Endothelial cell of umbilical vein (primary cell): ENCODE data around the gene SMIM14. TPM values are rescaled to one million over a fixed set of nuclear protein-coding genes. Genes with fewer than 3 reads are reported as not detected.

Experiments
- BruUV-seq: library from RNA; stranded (reverse); fragments of 400-500 nt; replicated peaks from 2 replicates; lab custom pipeline; 2021; lab: Mats Ljungman, UMichigan
- CTCF ChIA-PET: fragments of 300-600, 350-600 bp; sonication (Branson Sonifier 250); formaldehyde crosslinking; loops from one replicate; lab custom pipeline; 2021; ENCODE audit warnings: antibody characterized with exemption, inconsistent platforms; lab: Charles Lee
- POLR2A ChIA-PET: fragments of 300-600, 350-600 bp; sonication (Branson Sonifier 250); formaldehyde crosslinking; loops from one replicate; lab custom pipeline; 2021; ENCODE audit warnings: antibody characterized with exemption, inconsistent platforms; lab: Charles Lee
- DNase-seq: peaks from one replicate; pipeline ENCODE4 v3.0.0-alpha.2; 2011; ENCODE audit warnings: low read depth, low spot score
- FAIRE-seq: peaks from 2 replicates; lab custom pipeline; 2011; peaks lifted over from hg19 to GRCh38; lab: Jason Lieb, UNC
- H2AFZ ChIP-seq: 2 replicates; pipeline ENCODE4 v1.6.0; 2012; ENCODE audit warnings: low read depth, low read length, control low read depth, inconsistent platforms
- H3K27ac ChIP-seq: 2 replicates; pipeline ENCODE4 v1.5.1; 2011; ENCODE audit warnings: low read depth, mild to moderate bottlenecking, control low read depth, low read length, moderate library complexity; ENCODE audit not compliant: insufficient read depth
- H3K27me3 ChIP-seq, 2 experiments: 2 replicates each; pipeline versions ENCODE4 v1.6.0 to v1.6.1; 2011; ENCODE audit warnings: low read length in 2 of 2, mixed read lengths in 1 of 2; ENCODE audit not compliant: control insufficient read depth in 2 of 2, insufficient read depth in 2 of 2
- H3K36me3 ChIP-seq, 2 experiments: 2 replicates in 1 of 2; 3 replicates in 1 of 2; pipeline ENCODE4 v1.5.1; 2011; ENCODE audit warnings: low read length in 2 of 2, mild to moderate bottlenecking in 1 of 2, moderate library complexity in 1 of 2; ENCODE audit not compliant: control insufficient read depth in 2 of 2, insufficient read depth in 2 of 2; ENCODE audit errors: extremely low read depth in 1 of 2
- H3K4me1 ChIP-seq: 3 replicates; pipeline ENCODE4 v1.5.1; 2011; ENCODE audit warnings: mild to moderate bottlenecking, low read length; ENCODE audit not compliant: control insufficient read depth, insufficient read depth; ENCODE audit errors: extremely low read depth
- H3K4me2 ChIP-seq: 2 replicates; pipeline ENCODE4 v1.6.1; 2011; ENCODE audit warnings: low read length, control low read depth, mixed read lengths; ENCODE audit not compliant: insufficient read depth
- H3K4me3 ChIP-seq, 3 experiments: fragments of 200-600 bp in 1 of 3; sonication (generic), shearing (Covaris generic) in 1 of 3; replicated peaks in 1 of 3; 2 replicates each; pipeline ENCODE4 v1.5.1; 2011 to 2016; ENCODE audit warnings: control low read depth in 3 of 3, low read length in 3 of 3, mild to moderate bottlenecking in 2 of 3, inconsistent platforms in 1 of 3, low read depth in 1 of 3, moderate library complexity in 1 of 3; ENCODE audit not compliant: insufficient read depth in 1 of 3
- H3K79me2 ChIP-seq: 2 replicates; pipeline ENCODE4 v1.6.0; 2012; ENCODE audit warnings: low read length, inconsistent platforms; ENCODE audit not compliant: control insufficient read depth, insufficient read depth
- H3K9ac ChIP-seq: replicated peaks from 2 replicates; pipeline ENCODE3; 2011; ENCODE audit warnings: low read length, control low read depth; ENCODE audit not compliant: insufficient read depth; ENCODE audit errors: extremely low read depth
- H3K9me1 ChIP-seq: replicated peaks from 3 replicates; pipeline ENCODE4 v1.6.0; 2011; ENCODE audit warnings: mild to moderate bottlenecking, low read length; ENCODE audit not compliant: control insufficient read depth, insufficient read depth; ENCODE audit errors: extremely low read depth
- H3K9me3 ChIP-seq: replicated peaks from 2 replicates; pipeline ENCODE4 v1.5.1; 2012; ENCODE audit warnings: low read length, inconsistent platforms; ENCODE audit not compliant: control insufficient read depth, insufficient read depth
- H4K20me1 ChIP-seq: replicated peaks from 2 replicates; pipeline ENCODE3; 2011; ENCODE audit warnings: mild to moderate bottlenecking, low read length; ENCODE audit not compliant: control insufficient read depth, insufficient read depth; ENCODE audit errors: extremely low read depth
- CTCF ChIP-seq, 2 donors: IDR thresholded peaks; 1 replicate in 1 of 2; 2 replicates in 1 of 2; pipeline ENCODE4 v1.5.1; 2011; ENCODE audit warnings: low read length in 2 of 2, mild to moderate bottlenecking in 2 of 2, moderate library complexity in 2 of 2, control low read depth in 1 of 2, inconsistent platforms in 1 of 2, low read depth in 1 of 2; ENCODE audit not compliant: insufficient read depth in 1 of 2; ENCODE audit errors: extremely low read depth in 1 of 2
- EZH2 ChIP-seq: IDR thresholded peaks from 2 replicates; pipeline ENCODE4 v1.6.1; 2012; ENCODE audit warnings: borderline replicate concordance, low read depth, mild to moderate bottlenecking, moderate library complexity, low read length, inconsistent platforms; ENCODE audit not compliant: severe bottlenecking
- FOS ChIP-seq: IDR thresholded peaks from 2 replicates; pipeline ENCODE4 v1.6.1; 2011; ENCODE audit warnings: mild to moderate bottlenecking, low read length, moderate library complexity, borderline replicate concordance; ENCODE audit not compliant: insufficient read depth
- GATA2 ChIP-seq: IDR thresholded peaks from 2 replicates; pipeline ENCODE4 v1.7.0; 2011; ENCODE audit warnings: low read depth, mild to moderate bottlenecking, moderate library complexity, mixed read lengths, low read length; ENCODE audit not compliant: insufficient read length, insufficient read depth
- JUN ChIP-seq: IDR thresholded peaks from 2 replicates; pipeline ENCODE4 v1.6.1; 2011; ENCODE audit warnings: borderline replicate concordance, low read depth; ENCODE audit not compliant: insufficient read length, insufficient read depth
- MAX ChIP-seq: IDR thresholded peaks from 2 replicates; pipeline ENCODE4 v1.6.1; 2011; ENCODE audit not compliant: insufficient read depth, insufficient read length
- MYC ChIP-seq: IDR thresholded peaks from one replicate; pipeline ENCODE4 v1.6.1; 2011; ENCODE audit warnings: mild to moderate bottlenecking, low read depth, low read length
- POLR2A ChIP-seq: IDR thresholded peaks from 2 replicates; pipeline ENCODE4 v1.6.1; 2012; ENCODE audit warnings: low read depth, mild to moderate bottlenecking, control low read depth, low read length
- POLR2AphosphoS5 ChIP-seq: IDR thresholded peaks from 2 replicates; pipeline ENCODE4 v1.6.1; 2012; ENCODE audit warnings: low read depth, mild to moderate bottlenecking, control low read depth, low read length, moderate library complexity; ENCODE audit not compliant: insufficient read depth
- dilution Hi-C: fragments of 300-500 bp; cut with MboI; formaldehyde crosslinking; loops from one replicate; pipeline ENCODE4 v1.15.0; 2019; ENCODE audit warnings: low sequenced_read_pairs; ENCODE audit not compliant: extremely low pct_ligation_motif_present
- intact Hi-C: fragments of 100-400 bp; cut with micrococcal nuclease; formaldehyde crosslinking; loops from one replicate; pipeline ENCODE4 v1.10.0; 2022
- polyA plus RNA-seq, 4 experiments: library from polyadenylated mRNA; depleted of rRNA in 3 of 4; stranded (reverse) in 3 of 4; unstranded in 1 of 4; fragments of >200 nt; gene quantifications; 2 replicates each; pipeline versions ENCODE4 v1.2.1 to v1.2.3, GENCODE V29; 2011 to 2012; ENCODE audit warnings: missing spikeins in 1 of 4
- total RNA-seq: library from RNA; stranded (reverse); gene quantifications from 2 replicates; pipeline ENCODE4 v1.2.3, GENCODE V29; 2021

SMIM14 gene
- total and polyA plus RNA-seq, 2 donors (not counting 3 experiments of a cell fraction or from before 2014, with no cell fraction given): 12.3 to 15.4 TPM

GRCh38 chr4:39525822-39526690, 112.6 kb downstream of the SMIM14 start:
- dilution Hi-C loops (no loop called here), intact Hi-C loops (loop anchor here (2.0 to 10.0 kb wide), 4 partner anchors 96 to 791 kb away; partner anchors contain the start of gene UBE2K)
- CTCF ChIA-PET: interaction anchor here (1.1 to 2.3 kb wide), 5 partner anchors 21 to 134 kb away, joined by 3 to 11 read pairs (median 6); partner anchors contain the start of gene SMIM14
- peaks cover 22% of the 10 kb centered on the region for H3K4me1 ChIP-seq
- peak overlapping the region; percentile 90 for H3K27ac ChIP-seq
- H3K4me3 ChIP-seq: peak overlapping the region; percentile 50 to 92 (median 60)
- H4K20me1 ChIP-seq: no peaks in the 10 kb centered on the region
- no peaks in the 10 kb centered on the region for H3K9me3 ChIP-seq
- H3K79me2 ChIP-seq: peaks cover 55% of the 10 kb centered on the region
- BruUV-seq: no TSS peak
- H3K9ac ChIP-seq: peak overlapping the region; percentile 73
- no peaks in the 10 kb centered on the region for H3K27me3 ChIP-seq
- no peaks in the 10 kb centered on the region for H3K36me3 ChIP-seq
- peak overlapping the region; percentile 64 for H2AFZ ChIP-seq
- H3K4me2 ChIP-seq: peak overlapping the region; percentile 90
- POLR2A ChIA-PET: interaction anchor here (1.2 to 3.7 kb wide), 2 partner anchors 16 to 112 kb away, joined by 3 to 42 read pairs; partner anchors contain the start of gene SMIM14
- DNase-seq (no peak), FAIRE-seq (no peak)
- H3K9me1 ChIP-seq: no peaks in the 10 kb centered on the region
- no peak for TF ChIP-seq MYC
- no peak for TF ChIP-seq EZH2
- TF ChIP-seq GATA2: no peak
- no peak for TF ChIP-seq MAX
- TF ChIP-seq POLR2A: no peak
- no peak for TF ChIP-seq JUN
- TF ChIP-seq FOS: no peak
- no peak for TF ChIP-seq POLR2AphosphoS5
- no peak for TF ChIP-seq CTCF (IDR thresholded peaks at IDR 0.05; ENCODE audit: extremely low read depth in 1 of 2, insufficient read depth in 1 of 2, low read depth in 1 of 2, low read length in 2 of 2)
